IPS-18c (cell line): ENCODE data around the gene ARHGEF9.
"Not testable (repeated sequence)": the region's sequence is repeated elsewhere in the genome, so short reads cannot be mapped to it uniquely, and the experiment has no call there.

ENCODE experiments used
- H3K4me3 ChIP-seq: 2 replicates; pipeline ENCODE4 v1.7.0; 2013; ENCODE audit warnings: low read depth, mild to moderate bottlenecking, low read length, moderate library complexity; ENCODE audit not compliant: insufficient read depth
- H3K9me3 ChIP-seq: one replicate; pipeline ENCODE4 v1.6.1; 2013; ENCODE audit warnings: mild to moderate bottlenecking, low read length, moderate library complexity; ENCODE audit not compliant: control insufficient read depth, insufficient read depth

Gene ARHGEF9

DNA sequence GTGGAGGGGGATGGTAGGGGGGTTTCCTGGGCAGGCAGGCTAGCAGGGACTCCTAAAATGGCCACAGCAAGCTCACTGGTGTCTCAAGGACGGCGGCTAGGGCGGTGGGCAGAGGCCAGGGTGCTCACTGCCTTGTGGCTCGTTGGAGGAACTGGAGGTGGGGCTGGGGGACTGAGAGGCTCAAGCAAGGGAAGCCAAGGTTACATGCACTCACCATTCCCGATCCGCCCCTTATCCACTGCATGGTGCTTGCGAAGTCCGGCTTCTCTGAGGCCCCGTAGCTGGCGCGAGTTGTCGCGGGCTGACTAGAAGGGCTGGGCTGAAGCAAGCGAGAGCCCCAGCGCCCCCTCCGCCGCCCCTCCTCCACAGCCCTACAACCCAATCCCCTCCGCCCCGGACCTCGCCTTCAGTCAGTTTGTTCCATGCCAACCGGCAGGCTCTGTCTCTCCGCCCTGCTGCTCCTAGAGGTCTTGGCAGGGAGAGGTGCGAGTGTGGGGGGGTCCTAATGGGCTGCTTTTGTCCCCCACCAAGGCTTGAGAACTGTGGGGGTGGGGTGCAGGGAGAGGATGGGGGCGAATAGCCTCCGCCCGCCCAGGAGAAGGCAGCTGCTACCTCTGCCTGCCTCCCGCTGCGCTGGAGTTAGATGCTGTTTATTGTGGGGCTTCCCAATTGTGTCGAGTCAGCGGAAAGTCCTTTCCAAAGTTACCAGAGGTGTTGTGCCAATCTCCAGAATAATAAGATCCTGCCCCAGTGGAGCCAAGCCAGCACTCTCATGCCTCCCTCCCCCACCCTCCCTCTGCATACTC, at the start of gene ARHGEF9:
Gene ARHGEF9 (minus strand): TSS at position 313 of the 806 bp plus-strand sequence. CDS start 69 bp downstream, at position 244.
- H3K4me3 ChIP-seq, result peak within 1 kb of the TSS; percentile 58

DNA sequence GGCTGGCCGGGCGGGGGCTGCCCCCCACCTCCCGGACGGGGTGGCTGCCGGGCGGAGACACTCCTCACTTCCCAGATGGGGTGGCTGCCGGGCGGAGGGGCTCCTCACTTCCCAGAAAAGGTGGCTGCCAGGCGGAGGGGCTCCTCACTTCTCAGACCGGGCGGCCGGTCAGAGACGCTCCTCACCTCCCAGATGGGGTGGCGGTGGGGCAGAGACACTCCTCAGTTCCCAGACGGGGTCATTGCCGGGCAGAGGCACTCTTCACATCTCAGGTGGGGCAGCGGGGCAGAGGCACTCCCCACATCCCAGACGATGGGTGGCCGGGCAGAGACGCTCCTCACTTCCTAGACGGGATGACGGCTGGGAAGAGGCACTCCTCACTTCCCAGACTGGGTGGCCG, 40.4 kb upstream of the ARHGEF9 start:
- not testable (repeated sequence) for H3K9me3 ChIP-seq, H3K4me3 ChIP-seq

More for the DNA sequence above, at the start of gene ARHGEF9:
- peaks cover 3% of the 10 kb centered on the region for H3K9me3 ChIP-seq

DNA sequence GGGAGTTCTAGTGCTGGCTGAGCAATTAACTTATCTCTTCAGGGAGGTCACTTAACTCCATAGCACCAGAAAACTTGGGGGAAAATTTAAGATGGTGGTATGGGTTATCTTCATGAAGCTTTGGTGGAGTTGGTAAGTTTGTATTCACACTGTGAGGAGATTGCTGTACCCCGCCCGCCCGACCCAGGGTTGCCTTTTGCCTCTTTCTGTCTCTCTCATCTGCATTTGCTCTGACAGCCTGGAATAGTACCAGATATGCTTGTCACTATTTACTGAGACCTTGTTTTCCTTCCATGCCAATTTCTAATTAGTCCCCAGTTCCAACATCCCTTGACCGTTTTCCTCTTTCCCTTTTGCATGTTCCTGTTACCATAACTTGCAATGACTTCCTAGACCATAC, 33.1 kb upstream of the ARHGEF9 start:
- Histone ChIP-seq H3K9me3 (peaks cover 5% of the 10 kb centered on the region), H3K4me3 (no peak overlapping the region)

DNA sequence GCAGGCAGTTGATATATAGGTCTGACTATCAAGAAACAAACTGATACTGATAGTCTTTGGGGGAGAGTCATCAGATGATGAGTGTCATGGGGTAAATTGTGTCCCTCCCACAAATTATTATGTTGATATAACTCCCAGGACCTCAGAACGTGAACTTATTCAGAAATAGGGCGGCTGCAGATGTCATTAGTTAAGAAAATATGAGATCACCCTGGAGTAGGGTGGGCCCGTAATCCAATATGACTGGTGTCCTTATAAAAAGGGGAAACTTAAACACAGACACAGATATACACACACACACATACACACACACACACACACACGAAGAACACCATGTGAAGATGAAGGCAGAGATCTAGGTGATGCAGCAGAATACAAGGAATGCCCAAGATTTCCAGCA, 32.7 kb upstream of the ARHGEF9 start:
- Histone ChIP-seq H3K4me3 (no peak overlapping the region), H3K9me3 (peaks cover 5% of the 10 kb centered on the region)

DNA sequence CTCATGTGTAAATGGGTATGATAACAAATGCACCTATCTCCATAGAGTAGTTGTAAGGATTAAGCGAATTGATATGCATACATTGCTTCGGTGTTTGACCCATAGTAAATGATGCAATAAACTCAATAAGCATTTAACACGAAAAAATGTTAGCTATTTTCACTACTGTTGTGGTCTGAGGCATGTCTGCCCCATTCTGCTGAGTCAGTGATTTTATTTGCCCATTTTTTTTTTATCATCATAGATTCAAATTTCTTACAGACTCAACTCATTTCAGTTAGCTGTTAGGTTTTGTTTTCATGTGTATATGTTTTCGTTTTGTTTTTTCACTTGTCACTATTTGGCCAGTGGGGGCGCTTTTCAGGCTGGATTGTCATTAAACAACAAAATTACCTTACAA, 27.8 kb upstream of the ARHGEF9 start:
- H3K4me3 ChIP-seq, result no peak overlapping the region
- H3K9me3 ChIP-seq, result peaks cover 5% of the 10 kb centered on the region

DNA sequence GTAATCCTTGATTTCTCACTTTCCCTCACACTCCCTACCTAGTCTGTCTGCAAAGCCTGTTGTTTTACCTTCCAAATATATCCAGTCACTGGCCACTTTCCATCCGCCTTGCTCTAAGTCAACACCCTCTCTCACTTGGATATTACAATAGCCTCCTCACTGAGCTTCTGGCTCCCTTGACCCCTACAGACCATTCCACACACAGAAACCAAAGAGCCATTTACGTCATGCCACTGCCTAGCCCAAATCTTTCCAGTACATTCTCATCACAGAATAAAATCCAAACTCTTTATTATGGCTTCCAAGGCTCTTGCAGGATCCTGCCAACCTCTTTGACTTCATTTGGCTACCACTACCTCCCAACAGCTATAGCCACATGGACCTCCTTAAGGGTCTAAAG, 25.7 kb upstream of the ARHGEF9 start:
- Histone ChIP-seq H3K9me3 (peaks cover 5% of the 10 kb centered on the region), H3K4me3 (no peak overlapping the region)

DNA sequence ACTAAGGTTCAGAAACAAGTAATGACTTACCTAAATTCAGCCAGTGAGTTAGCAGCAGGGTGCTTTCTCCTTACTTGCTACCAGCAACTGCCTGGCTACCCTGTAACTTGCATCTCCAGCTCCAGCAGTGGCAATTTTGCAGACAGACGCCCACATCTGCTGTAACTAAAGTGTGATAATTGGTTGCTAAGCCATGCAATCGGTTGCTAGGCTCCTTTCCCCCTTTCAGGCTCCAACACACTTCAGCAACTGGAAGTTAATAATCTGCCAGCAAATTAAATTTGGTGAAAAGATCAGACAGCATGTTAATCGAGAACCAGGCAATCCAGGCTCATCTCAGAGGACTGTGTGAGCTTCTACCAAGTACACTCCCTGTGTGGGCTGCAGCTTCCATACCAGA, 24.2 kb upstream of the ARHGEF9 start:
- no peak overlapping the region for H3K4me3 ChIP-seq

DNA sequence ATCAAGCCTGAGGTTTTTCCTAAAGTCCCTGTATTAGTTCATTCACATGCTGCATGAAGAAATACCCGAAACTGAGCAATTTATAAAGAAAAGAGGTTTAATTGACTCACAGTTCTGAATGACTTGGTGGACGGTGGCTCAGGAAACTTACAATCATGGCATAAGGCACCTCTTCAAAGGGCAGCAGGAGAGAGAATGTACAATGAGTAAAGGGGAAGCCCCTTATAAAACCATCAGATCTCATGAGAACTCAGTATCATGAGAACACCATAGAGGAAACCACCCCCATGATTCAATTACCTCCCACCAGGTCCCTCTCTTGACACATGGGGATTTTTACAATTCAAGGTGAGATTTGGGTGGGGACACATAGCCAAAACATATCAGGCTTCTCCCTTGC, 10.4 kb upstream of the ARHGEF9 start:
- not testable (repeated sequence) for H3K4me3 ChIP-seq, H3K9me3 ChIP-seq

More for the DNA sequence above, 24.2 kb upstream of the ARHGEF9 start:
- peaks cover 5% of the 10 kb centered on the region for H3K9me3 ChIP-seq

DNA sequence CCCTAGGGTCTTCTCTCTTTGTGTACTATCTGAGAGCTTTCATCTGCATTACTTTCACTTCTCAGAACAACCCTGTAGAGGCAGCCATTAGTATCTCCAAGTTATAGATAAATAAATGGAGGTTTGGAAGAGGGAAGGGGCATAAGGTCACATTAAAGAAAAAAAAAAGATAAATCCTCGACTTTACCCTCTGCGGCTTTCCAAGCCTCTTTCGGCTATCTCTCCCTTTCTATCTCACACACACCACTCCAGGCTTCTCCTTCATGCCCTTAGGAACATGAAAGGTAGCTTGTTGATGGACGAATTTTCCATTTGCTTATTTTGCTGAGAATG, 660 bp upstream of the ARHGEF9 start:
- H3K4me3 ChIP-seq, result peak overlapping the region; percentile 58
- peaks cover 3% of the 10 kb centered on the region for H3K9me3 ChIP-seq

DNA sequence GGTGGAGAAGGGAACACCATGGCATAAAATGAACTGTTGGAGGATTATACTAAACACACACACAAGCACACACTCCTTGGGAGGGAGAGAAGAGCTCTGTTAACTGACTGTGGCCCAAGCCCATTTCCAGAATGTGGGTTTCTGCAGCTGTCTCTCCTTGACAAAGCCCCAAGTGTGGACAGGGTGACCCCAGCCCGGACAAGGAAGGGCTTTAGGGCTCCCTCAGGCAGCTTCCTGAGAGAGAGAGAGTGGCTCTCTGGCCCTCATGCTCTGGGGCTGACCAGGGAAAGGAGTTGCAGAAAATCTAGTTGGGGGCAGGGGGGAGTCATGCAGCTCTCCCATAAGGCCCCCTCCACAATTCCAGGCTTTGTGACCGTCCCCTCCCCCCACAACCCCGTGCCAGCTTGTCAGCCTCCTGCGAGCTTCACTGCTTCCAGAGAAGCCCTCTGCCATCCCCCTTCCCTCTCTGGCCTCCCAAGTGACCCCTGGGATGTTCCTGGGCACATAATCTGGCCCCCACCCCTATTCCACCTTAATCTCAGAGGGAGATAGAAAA, 590 bp downstream of the ARHGEF9 start:
- peaks cover 3% of the 10 kb centered on the region for H3K9me3 ChIP-seq
- peak overlapping the region; percentile 58 for H3K4me3 ChIP-seq

DNA sequence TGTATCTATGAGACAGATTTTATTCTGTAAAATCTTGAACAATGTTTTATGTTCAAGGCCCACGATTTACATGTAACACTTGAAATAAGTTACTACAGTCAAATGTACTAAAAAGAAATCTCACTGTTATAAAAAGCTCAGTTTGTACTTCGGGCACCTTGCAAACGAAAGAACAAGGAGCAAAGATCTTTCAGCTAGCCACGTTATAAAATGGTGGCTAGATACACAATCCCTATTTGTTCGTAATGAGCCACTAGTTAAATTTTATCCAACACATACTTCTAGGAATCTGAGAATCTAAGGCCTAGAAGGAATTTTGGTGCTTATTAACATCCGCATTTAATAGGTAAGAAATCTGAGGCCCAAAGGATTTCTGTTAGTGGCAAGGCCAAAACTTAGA, 2.5 kb downstream of the ARHGEF9 start:
- Histone ChIP-seq H3K4me3 (no peak overlapping the region), H3K9me3 (peaks cover 10% of the 10 kb centered on the region)

DNA sequence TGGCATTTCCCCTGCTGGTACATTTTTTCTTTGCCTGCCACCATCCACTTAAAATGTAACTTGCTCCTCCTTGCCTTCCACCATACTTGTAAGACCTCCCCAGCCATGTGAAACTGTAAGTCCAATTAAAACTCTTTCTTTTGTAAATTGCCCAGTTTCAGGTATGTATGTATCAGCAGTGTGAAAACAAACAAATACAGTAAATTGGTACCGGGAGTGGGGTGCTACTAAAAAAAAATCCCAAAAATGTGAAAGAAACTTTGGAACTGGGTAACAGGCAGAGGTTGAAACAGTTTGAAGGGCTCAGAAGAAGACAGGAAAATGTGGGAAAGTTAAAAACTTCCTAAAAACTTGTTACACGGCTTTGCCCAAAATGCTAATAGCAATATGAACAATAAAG, 16.3 kb downstream of the ARHGEF9 start:
- H3K9me3 ChIP-seq, result peaks cover 2% of the 10 kb centered on the region
- no peak overlapping the region for H3K4me3 ChIP-seq

DNA sequence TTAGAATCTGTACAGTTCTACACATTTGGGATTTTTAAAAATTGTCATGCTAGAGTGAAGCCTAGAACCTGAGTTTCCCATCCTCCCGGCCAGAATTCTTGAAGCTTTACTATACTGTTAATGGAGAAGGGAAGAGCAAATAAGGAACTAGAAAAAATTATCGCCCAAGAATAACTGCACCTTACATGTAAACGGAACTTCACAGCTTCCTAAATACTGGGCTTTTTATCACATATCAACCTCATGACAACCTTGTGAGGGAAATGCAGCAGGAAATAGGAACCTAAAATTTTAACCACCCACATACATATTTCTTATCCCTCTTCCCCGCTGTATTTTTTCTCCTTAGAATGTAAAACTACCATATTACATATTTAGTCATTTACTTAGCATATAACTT, 19.3 kb downstream of the ARHGEF9 start:
- H3K9me3 ChIP-seq, result peaks cover 4% of the 10 kb centered on the region
- no peak overlapping the region for H3K4me3 ChIP-seq

DNA sequence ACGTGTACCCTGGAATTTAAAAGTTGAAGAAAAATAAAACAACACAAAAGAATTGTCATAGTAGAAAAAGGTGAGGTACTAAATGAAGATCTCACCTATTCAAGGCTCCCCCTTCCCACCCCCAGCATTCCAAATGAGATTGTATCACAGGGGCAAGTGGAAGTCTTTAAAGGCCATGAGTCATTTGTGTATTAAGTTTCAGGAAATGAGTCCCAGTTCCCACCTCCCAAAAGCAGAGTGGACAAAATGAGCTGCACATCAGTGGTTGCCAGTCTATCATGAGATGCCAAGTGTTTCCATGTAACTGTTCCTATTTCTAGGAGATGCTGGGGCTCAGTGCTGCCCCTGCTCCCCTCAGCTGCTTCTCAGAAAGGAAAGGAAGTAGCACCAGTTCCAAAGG, 20.1 kb downstream of the ARHGEF9 start:
- no peak overlapping the region for H3K4me3 ChIP-seq
- H3K9me3 ChIP-seq, result peaks cover 4% of the 10 kb centered on the region

DNA sequence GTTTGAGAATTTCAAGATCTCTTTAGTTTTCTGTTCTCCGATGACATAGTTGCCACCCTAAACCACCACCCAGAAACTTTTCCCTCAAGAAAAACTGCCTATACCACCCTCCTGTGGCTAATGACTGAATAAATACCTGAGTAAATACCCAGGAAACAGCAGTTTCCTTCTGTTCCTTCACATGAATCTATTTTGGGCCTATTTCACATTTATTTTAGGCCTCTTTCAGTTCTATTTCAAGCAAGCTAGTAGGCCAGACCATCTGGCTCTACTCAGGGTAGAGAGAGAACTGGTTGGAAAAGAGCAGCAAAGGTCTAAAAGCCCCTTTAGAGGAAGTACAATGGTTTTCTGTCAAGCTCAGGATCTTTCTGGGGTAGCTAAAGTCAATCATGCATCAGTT, 23.4 kb downstream of the ARHGEF9 start:
- Histone ChIP-seq H3K4me3 (no peak overlapping the region), H3K9me3 (peaks cover 2% of the 10 kb centered on the region)

DNA sequence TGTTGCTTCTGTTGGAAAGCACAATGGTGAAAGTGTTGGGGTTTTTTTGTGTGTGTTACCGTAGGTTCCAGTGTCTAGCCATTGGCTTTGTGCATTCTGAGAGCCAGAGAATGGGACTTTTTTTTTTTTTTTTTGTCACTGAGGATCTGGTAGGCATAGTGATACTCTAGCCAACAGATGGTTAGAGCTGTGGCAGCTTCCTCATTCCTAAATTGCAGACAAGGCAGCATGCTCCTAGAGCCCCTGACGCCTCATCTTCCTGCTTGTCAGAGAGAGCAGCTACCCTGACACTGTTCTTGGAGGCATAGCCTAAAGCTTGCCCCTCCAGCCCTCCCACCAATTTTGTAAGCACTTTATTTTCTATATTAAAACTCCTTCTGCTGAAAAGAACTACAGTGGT, 27.0 kb downstream of the ARHGEF9 start:
- no peak overlapping the region for H3K4me3 ChIP-seq
- peaks cover 2% of the 10 kb centered on the region for H3K9me3 ChIP-seq

DNA sequence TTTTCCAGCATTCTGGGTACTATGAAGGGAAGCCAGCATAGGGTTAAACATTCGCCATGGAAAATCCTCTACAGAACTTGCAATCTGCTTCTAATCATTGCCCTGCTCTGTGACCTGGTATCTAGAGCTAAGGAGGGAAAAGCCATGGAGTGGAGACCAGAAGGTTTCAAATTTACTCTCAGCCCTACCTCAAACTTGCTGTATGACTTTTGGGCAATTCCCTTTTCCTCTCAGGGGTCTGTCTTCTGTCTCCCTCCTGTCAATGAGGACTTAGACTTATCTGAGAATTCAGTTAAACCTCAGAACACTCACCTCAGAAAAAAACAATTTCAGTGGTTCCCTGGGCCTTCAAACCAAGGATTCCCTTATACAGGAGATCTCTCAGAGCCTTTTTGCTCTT, 29.1 kb downstream of the ARHGEF9 start:
- Histone ChIP-seq H3K4me3 (no peak overlapping the region; the same call in 1 of the 2 replicates), H3K9me3 (peaks cover 3% of the 10 kb centered on the region)

DNA sequence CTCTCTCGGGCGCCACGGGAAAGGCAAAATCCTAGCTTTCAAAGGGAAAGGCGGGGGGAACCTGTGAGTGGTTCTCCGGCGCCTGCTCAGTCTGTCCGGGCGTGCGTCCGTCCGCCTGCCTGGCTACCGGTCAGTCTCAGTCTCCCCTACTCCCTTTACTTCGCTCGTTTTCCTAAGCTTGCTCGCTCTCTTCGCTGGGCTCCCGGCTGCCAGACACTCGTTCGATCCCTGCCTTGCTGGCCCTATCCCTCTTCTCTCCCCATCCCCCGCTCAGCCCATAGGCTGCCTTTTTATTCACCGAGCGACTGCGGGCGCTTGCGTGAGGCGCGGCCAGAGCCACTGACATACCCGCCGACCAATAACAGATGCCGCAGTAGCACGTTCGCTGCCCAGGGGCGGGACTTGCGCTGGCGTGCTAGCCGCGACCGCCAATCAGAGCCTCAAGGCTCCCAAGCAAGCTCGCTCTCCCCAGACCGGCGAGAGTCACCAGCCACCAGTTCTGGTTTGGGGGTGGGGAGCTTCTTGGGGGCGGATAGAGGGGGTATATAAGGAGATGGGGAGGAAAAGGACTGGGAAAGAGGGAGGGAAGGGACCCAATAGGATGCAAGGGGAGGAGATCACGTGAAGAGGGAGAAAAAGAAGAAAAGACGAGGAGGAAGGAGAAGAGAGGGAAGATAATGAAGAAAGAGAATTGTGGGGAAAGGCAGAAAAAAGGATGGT, 30.0 kb downstream of the ARHGEF9 start:
- H3K4me3 ChIP-seq, result peak overlapping the region; percentile 67
- peaks cover 3% of the 10 kb centered on the region for H3K9me3 ChIP-seq
